H1 (cell line): Measurements from ENCODE around the gene HECTD1.

Experiments used
- KDM5A ChIP-seq: fragments of 200-600 bp; IDR thresholded peaks from 2 replicates; pipeline ENCODE4 v1.7.1; 2012; ENCODE audit warnings: mild to moderate bottlenecking, low read length, inconsistent platforms, mixed read lengths
- PHF8 ChIP-seq: fragments of 200-600 bp; sonication (generic); conservative IDR thresholded peaks from 2 replicates; pipeline ENCODE4 v1.7.1; 2012; ENCODE audit warnings: low read depth, mild to moderate bottlenecking, inconsistent platforms, low read length, moderate library complexity
- POLR2A ChIP-seq, 2 experiments: IDR thresholded peaks; 1 replicate in 1 of 2; 2 replicates in 1 of 2; pipeline ENCODE4 v1.6.1; 2011; ENCODE audit warnings: low read depth in 2 of 2, low read length in 2 of 2, mild to moderate bottlenecking in 2 of 2; ENCODE audit errors: control extremely low read depth in 1 of 2
- POLR2AphosphoS5 ChIP-seq: IDR thresholded peaks from 2 replicates; pipeline ENCODE4 v1.6.1; 2011; ENCODE audit warnings: low read depth, low read length
- RAD21 ChIP-seq, 2 experiments: IDR thresholded peaks in 1 of 2; conservative IDR thresholded peaks in 1 of 2; 2 replicates each; pipeline ENCODE4 v1.6.1; 2011; ENCODE audit warnings: low read depth in 2 of 2, low read length in 2 of 2, improper control_type of control experiment in 1 of 2, inconsistent platforms in 1 of 2, mild to moderate bottlenecking in 1 of 2, moderate library complexity in 1 of 2
- TAF1 ChIP-seq: IDR thresholded peaks from 2 replicates; pipeline ENCODE4 v1.6.1; 2011; ENCODE audit warnings: mild to moderate bottlenecking, low read depth, low read length
- USF2 ChIP-seq: IDR thresholded peaks from 2 replicates; pipeline ENCODE4 v1.6.1; 2011; ENCODE audit warnings: low read length, improper control_type of control experiment
- TF ChIP-seq, protein P1 (sequence below), 3 experiments: IDR thresholded peaks; 1 replicate in 2 of 3; 2 replicates in 1 of 3; pipeline versions ENCODE4 v1.5.1 to v1.6.1; 2011; ENCODE audit warnings: low read length in 3 of 3, mild to moderate bottlenecking in 3 of 3, inconsistent platforms in 2 of 3, low read depth in 1 of 3, moderate library complexity in 1 of 3; ENCODE audit not compliant: insufficient read depth in 1 of 3; ENCODE audit errors: control extremely low read depth in 1 of 3

- TF ChIP-seq TAF1 (no peak), RAD21 (IDR thresholded peaks at IDR 0.05 in 1 of 2, conservative IDR thresholded peaks at IDR 0.05 in 1 of 2; ENCODE audit: low read depth in 2 of 2, low read length in 2 of 2) (no peak), PHF8 (no peak), KDM5A (no peak), POLR2AphosphoS5 (no peak), POLR2A (IDR thresholded peaks at IDR 0.05; ENCODE audit: control extremely low read depth in 1 of 2, low read depth in 2 of 2, low read length in 2 of 2) (no peak), USF2 (no peak)
- TF ChIP-seq, protein P1, sequence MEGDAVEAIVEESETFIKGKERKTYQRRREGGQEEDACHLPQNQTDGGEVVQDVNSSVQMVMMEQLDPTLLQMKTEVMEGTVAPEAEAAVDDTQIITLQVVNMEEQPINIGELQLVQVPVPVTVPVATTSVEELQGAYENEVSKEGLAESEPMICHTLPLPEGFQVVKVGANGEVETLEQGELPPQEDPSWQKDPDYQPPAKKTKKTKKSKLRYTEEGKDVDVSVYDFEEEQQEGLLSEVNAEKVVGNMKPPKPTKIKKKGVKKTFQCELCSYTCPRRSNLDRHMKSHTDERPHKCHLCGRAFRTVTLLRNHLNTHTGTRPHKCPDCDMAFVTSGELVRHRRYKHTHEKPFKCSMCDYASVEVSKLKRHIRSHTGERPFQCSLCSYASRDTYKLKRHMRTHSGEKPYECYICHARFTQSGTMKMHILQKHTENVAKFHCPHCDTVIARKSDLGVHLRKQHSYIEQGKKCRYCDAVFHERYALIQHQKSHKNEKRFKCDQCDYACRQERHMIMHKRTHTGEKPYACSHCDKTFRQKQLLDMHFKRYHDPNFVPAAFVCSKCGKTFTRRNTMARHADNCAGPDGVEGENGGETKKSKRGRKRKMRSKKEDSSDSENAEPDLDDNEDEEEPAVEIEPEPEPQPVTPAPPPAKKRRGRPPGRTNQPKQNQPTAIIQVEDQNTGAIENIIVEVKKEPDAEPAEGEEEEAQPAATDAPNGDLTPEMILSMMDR (IDR thresholded peaks at IDR 0.05; ENCODE audit: control extremely low read depth in 1 of 3, insufficient read depth in 1 of 3, low read depth in 1 of 3, low read length in 3 of 3), result no peak
Measured at GRCh38 chr14:31197671-31198070, 9.9 kb downstream of the HECTD1 start.
